ENCODE measurements around the gene MCC.

MCC gene

DNA sequence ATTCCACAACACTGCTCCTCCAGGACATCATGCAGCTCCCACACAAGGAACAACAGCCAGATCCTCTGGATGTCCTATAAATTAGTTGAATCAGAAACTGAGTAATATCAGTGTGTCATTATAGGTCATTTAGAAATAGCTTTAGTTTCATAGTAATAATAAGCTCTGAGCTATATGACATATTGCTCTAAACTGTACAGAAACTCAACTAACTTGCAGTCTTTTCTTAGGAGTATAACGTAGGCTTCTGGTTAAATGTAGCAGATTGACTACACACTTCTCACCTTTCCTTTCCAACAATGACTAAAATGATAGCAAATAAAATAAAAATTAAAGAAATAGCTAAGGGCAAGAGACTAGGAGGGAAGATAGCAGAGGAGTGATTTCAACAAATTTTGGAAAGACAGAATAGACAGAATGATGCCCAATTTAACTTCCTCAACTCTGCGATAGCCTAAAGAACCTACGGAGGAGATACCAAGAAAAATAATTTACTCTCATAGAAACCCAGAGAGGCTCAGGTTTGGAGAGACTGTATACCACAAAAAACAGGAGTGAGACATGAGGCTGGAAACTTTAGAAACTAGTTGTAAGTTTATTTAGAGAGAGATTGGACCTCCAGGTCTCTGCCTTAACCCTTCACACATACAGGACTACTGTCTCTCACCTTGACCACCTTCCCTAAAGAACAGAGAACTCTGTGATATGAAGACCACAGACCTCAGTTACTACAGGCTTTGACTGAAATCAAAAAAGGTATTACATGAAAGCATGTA, 247.1 kb downstream of the MCC start:
- DNase-seq, result no peak

DNA sequence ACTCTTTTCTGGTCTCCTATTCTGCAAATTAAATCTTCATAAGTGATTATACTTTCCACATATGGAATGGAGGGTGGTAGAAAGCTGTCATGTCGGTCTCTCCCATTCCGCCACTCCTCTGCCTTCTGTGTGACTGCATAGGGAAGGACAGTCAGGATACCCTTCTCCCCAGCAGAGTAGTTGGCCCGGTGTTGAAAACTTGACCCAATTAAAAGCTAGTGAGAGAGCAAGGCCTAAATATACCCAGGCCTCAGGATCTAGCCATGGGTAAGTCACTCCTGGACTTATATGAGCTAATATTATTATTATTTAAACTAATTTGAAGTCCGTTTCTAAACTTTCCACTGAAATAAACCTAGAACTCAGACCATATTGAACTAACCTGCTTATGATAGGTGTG, 248.2 kb downstream of the MCC start:
- no peak for DNase-seq

- DNase-seq, result no peak
Measured at GRCh38 chr5:113237893-113238292, 250.4 kb downstream of the MCC start.

DNA sequence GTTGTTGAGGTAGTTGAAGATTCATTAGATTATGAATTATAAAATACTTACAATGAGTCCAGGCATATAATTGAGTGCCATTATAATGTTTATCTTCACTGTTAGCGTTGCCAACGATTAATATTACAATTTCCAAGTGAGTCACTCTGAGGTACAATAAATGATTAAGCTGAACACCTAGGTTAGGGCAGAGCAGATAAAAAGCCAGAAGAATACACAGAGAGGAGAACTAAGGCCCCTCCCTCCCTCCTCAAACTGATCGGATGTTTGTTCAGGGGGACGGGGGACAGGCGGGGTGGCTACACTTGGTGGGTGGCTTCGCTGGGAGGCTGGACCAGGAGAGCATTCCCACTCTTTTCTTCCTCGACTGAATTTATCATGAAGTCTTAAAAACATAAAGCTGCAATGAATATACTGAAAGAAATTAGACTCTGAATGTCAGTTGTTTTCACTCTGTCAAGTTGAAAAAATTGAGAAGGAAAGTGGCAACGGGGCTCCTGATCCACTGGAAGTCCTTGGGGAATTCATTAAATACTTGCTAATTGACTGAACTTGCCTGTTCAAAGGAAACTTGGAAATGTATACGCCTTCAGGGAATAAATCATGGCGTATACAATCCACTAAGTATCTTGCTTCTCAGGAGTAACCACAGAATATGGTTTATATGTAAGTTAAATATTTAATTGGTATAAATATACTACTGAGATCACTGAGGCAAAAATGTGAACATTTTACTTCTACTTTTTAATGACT, 251.5 kb downstream of the MCC start:
- no peak for DNase-seq

DNA sequence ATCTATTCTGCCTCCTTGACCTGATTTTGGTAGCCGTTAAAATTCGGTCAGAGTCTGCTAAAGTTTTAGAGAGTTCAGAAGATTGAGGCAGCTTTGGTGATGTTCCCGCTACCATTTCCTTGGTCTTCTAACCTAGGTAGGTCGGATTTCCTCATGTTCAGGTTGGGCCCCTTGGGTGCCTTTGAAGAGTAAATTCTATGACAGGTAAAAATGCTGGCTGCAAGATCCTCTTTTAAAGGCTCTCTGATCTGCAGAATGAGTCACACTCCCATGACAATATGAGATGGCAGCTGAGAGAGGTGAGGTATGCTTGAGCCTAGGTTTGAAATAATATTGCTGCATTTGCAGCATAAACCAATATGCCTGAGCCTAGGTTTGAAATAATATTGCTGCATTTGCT, 252.4 kb downstream of the MCC start:
- no peak for DNase-seq

DNA sequence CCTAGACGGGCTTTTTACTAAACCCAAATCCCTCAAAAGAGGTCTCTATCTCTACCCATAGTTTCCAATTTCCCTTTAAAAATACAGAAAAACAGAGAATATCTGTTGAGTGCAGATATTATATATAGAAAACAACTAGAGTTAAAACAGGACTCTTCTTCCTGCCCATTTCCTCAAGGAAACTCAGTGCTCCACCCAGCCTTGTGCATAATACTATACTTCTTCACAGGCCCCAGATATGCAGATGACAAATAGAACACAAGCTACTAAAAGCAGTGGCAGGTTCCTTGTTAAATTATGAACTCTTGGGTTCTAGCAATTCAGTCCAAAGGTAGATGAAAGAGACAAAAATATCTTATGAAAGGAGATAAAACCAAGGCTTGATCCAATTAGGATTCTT, 253.7 kb downstream of the MCC start:
- DNase-seq, result no peak

DNA sequence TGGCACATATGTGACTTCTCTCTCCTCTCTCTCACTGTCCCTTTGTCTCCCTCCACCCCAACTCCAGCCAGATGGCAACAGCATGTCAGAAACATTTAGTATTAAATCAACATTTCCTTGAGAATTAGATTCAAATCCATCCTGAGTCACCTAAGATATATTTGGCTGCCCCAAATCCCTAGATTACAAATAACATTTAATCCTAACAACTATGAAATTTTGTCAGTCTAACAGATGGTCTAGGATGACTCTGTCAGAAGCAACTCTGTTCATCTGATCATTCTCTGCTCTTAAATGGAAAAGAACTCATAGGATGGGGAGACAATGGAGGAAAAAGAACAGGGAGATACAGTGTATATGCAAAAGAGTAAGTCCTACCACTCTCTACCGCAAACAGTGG, 254.6 kb downstream of the MCC start:
- no peak for DNase-seq

- DNase-seq, result no peak
Measured at GRCh38 chr5:113232667-113233066, 255.6 kb downstream of the MCC start.

- no peak for DNase-seq
Measured at GRCh38 chr5:113232221-113232620, 256.0 kb downstream of the MCC start.

- no peak for DNase-seq
Measured at GRCh38 chr5:113231653-113232000, 256.6 kb downstream of the MCC start.

DNA sequence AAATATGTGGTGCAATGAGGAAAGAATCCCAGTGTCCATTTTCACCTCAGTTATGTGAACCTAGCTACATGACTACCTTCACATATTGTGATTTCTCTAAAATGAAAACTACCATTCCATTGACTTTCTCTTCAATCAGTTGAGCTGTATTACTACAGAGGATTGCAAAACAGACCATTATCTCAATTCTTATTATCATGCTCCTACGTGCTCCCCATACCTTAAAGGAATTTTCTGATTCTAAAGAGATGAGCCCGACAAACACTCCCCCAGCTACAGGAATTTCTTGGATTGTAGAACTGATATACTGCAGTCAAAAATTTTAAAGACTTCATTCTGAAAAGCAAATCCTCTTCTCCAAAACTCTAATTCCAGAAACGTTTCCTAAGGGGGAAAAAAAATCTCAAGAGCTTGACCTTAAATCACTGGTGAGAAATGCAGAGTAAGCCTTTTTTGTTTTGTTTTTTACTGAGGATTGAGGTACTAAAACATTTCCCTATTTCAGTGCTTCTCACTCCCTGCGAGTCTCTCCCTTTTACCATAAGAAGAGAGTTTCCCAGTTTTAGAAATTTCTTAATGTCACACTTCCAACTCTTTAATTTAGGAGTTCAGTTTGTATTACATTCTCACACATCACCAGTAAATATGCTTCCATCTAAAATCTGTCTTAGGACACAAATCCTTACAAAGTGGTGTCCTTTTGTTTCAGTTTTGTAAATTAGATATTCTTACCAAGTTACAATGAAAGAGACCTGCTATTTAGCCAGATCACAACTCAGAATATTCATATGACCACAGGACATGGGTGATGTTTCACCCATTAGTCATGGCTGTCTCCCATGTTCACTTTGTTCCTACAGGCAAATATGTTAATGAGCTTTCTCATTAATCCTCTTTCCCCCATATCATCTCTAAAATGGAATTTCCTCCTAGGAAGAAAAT, 257.3 kb downstream of the MCC start:
- DNase-seq, result no peak

DNA sequence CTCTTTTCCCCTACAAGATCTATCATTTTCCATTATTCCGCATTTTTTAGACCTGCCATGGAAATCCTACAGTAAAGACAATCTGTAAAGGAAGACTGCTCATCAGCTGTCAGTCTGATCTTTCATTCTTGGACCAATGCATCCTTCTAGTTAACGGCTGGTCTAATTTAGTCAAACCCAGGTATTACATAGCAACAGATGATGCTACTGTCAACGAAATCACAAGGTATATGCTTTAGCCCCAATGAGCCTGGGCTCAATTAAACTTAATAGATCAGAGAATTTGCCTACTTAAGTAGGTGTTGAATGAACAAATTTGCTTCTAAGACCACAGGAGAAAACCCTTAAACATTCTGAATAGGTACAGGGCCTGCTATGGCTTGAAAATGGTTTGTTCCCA, 260.5 kb downstream of the MCC start:
- no peak for DNase-seq

DNA sequence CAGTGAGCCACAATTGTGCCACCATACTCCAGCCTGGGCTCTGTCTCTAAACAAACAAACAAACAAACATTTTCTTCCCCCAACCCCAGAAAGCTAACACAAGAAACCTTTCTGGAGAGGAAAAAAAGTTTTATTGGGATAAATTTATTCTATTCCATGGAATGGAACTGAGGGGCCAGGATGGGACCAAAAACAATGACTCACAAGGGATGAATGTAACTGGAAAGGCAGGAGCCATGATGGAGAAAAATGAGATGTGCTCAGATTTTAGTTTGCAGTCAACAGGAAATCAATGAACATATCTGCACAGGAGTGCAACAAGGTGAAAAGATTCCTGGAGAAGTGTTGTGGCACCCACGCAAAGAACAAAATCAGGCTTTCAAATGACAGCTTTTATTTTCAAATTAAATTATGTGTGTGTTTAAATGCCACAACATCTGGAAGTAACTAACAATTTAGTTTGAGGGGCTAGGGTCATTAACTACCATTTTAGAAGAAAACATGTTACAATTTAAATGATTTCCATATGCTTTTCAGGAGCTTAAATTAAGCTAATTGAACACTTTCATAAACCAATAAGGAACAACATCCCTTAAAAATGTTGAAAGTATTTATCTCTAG, 262.0 kb downstream of the MCC start:
- DNase-seq, result no peak

GRCh38 chr5:113225259-113225658, 263.0 kb downstream of the MCC start:
- no peak for DNase-seq

DNA sequence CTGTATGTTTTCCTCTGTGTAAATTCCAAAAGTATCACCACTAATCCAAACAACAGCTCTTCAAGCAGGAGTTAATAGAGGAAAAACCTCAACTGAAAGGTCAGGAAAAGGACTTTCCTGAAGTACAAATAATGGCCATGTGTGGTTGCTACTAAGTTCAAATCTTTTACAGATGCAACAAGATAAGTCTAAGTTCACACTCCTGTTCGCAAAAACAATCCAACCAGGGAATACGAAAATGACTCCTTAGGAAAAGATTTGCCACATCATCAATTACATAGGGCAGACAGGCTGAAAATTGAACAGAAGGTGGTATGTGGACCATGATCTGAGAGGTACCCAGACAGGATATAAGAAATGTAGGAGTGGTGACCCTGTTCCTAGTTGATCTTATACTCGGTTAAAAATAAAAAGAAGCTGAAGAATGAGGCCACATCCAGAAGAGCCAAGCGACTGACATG, 263.6 kb downstream of the MCC start:
- DNase-seq, result no peak

GRCh38 chr5:113223831-113224604, 264.2 kb downstream of the MCC start:
- no peak for DNase-seq

GRCh38 chr5:113223315-113223714, 264.9 kb downstream of the MCC start:
- DNase-seq, result no peak

DNA sequence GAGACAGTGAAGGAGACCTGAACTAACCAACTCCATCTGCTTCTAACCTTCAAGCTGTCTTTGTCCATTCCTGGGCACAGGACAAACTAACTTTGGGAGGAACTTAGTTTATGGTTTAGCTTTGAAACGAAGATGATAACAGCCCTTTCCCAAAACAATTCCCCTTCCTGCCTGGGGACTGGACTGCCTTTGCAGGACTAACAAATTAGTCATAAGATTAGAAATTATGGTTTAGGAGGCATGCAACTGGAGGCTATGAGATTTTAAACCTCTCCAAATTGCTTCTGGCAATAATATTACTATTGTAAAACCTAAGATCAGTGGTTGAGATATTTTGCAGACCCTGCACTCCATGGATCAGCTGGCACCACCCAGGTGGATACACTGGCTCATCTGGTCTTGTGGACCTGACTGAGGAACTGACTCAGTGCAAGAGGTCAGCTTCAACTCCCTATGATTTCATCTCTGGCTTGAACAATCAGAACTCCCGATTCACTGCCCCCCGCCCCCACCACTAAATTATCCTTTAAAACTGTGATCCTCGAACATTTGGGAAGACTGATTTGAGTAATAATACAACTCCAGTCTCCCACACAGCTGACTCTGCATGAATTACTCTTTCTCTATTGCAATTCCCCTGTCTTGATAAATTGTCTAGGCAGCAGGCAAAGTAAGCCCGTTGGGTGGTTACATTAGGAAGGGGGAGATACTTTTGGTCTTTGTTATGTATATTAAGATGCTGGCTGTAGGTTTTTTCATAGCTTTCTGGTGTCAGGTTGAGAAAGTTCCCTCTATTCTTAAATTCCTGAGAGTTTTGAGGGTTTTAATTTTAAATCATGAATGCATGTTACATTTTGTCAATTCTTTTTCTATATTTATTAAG, 266.7 kb downstream of the MCC start:
- no peak for DNase-seq

- DNase-seq, result no peak
Measured at GRCh38 chr5:113219695-113220094, 268.6 kb downstream of the MCC start.

DNA sequence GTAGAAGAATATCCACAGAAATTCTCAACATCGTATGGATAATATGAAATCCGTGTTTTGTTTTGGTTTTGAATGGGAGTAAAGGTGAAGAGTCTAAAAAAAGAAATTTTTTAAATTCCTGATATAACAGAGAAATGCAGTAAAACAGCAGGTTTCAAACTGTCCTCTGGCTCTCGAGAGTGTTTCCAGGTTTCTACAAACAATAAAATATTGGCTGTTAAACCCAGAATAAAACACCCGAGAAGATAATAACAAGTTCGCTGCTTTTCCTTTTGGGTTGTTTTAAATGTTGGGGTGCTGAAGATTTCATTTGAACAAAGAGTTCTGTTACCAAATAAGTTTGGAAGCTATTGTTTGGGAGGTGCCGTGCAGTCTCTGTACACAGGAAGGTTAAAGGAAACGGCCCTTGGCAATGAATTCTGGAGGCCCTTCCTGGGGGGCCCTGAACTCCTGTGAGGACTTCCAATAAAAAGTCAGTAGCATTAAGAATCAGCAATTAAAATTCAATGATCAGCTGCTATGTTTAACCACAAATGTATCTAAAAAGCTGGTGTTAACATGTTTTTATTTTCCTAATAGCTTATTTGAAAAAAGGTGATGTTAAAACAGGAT, 269.2 kb downstream of the MCC start:
- no peak for DNase-seq

DNA sequence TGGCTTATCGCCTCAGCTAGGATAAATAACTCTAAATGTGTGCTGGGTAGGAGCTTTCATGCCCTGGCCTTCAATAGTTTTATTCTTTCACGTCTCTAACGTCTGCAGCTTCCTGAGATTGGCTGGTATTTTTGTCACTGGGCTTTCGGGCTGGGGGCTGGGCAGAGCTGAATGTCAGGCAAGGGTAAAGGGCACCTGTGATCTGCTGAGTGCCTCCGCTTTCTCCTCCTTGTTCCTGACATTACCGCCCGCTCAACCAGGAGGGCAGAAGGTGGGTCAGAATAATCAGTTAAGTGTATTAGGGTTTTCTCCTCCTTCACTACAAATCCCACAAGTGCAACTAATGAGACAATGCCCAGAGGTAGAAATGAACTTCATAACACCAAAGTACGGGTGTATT, 270.1 kb downstream of the MCC start:
- no peak for DNase-seq
